GM21360 (cell line): ENCODE data around the gene RAB1B.

Experiments
- ATAC-seq: cut with Tn5 transposase; IDR thresholded peaks from one replicate; pipeline ENCODE4 v1.9.1; 2021; ENCODE audit warnings: mild to moderate bottlenecking, moderate library complexity; ENCODE audit not compliant: unreplicated experiment

RAB1B gene

DNA sequence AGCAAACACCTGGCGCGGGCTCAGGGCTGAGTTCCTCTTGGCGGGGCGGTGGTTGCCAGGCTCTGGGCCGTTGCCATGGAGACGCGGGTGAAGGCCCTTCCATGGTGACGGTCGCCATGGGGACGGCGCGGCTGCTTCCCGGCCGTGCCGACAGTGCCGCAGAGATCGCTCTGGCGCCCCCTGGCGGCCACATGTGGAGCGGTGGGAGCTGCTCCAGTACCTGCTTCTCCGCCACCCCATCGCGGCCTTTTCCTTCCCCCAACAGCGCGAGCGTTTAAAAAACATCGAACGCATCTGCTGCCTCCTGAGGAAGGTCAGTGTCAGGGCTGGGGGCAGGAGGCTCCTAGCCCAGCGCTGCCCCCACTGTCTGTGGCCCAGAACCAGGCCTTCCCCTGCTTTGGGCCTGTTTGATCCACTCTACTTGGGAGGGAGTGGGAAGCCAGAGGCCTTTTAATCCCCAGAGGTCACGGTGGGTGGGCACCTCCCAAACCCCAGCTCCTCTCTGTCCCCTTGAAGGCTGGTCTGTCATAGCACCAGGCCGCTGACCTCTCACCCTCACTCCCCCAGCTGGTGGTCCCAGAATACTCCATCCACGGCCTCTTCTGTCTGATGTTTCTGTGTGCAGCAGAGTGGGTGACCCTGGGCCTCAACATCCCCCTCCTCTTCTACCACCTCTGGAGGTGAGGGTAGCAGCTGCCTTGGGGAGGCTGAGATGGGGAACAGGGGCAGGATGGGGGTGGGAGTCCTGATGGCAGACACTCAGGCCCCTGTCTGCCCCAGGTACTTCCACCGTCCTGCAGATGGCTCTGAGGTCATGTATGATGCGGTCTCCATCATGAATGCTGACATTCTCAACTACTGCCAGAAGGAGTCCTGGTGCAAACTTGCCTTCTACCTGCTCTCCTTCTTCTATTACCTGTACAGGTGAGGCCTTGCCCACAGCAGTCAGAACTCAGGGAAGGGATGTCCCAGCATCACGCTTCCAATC lies 14.3 kb downstream of the RAB1B start:
- peak; percentile 63 for ATAC-seq

DNA sequence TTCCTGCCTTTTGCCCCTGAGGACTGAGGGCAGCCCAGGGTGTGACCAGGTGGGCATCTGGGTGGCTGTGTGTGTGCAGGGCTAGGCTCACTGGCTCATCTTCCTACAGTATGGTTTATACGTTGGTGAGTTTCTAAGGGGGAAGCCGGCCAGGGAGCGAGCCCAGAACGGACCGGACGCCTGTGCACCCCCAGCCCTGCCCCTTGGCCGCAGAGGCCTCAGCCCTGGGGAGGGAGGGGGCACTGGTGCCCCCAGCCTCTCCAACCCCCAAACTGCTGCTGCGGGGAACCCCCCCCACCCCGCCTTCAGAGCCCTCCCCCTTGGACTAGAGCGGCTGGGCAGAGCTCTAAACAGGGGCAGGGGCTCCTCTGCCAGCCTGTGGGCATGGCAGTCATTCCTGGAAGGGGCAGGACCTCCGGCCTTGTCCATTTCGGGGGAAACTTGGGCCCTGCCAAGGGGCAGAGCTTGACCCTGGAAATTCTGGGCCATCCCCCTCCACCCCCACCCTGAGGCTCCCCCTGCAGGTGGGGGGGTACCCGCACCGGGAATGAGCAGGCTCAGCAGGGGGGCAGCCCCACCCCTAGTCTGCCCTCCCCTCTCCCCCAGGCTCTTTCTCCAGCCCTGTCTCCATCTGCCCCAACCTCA lies 15.1 kb downstream of the RAB1B start:
- no peak for ATAC-seq

- no peak for ATAC-seq
Measured at GRCh38 chr11:66284526-66285078, 16.2 kb downstream of the RAB1B start.

DNA sequence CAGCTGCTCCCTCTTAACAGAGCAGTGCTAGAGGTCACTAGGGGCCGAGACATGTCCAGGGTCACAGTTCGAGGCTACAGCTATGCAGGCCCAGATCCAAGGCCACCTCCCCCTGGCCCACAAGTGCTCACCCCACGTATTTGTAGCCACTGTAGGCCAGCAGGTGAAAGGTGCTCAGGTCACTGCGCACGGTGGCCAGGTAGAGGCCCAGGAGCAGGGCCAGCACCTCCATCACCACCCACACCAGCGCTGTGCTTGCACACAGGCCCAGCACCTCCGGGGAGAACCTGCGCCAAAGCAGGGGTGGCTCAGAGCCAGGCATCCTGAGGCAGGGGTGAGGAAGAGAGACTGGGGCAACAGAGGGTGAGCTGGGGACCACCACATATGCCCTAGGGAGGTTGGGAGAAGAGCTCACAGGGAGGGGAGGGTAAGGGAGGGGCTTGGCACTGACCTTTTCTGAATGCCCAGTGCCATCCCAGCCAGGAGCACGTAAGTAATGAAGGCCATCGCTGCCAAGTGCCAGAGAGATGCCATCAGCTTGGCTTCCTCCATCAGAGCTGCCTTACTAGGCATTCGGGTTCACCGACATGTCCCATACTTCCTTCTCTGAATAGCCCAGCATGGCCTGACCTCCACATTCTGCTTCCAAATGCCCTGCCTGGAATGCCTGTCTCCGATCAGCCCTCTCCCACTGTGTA lies 17.0 kb downstream of the RAB1B start:
- ATAC-seq: no peak

DNA sequence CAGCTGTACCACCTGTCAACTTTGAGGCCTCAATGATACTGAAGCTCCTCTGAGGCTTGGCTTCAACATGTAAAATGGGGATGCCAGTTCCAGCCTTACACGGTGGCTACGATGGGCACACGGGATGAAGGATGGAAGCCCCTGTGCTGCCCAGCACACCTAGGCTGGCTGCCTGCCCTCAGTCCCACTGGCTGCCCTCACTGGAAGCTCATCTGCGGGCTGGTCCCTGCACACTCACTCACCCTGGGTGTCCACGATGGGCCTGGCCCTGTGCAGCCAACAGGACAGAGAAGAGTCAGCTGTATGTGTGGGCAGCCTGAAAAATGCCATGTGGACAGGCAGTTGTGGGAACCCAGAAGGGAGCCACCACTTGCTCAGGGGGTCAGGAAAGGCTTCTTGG lies 18.3 kb downstream of the RAB1B start:
- ATAC-seq: no peak

DNA sequence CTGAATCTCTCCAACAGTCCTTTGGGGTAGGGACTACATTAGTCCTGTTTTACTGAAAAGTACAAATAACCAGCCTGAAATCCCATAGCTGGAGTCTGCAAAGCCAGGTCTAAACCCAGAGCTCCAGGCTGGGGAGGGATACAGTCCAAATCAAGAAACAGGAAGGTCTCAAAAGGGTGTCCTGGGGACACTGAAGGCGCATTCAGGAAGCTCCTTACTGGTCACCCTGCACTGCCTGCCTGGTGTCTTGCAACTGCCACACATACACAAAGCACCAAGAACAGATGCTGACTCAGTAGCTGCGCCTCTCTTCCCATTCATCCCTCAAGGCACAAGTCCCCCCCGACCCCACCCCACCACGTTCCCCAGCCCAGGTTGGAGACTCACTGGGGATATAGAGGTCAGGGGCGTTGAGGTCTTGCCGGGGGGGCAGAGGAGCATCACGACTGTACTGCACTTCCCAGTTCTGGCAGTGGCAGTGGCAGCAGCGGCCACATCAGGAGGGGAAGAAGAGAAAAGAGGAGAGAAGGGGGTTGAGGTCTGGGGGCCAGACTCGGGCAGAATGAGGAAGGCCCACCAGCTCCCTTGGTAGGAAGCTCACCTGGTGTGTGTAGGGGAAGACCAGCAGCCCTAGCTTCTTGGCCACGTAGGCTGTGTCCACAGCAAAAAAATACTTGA lies 18.9 kb downstream of the RAB1B start:
- ATAC-seq: no peak

DNA sequence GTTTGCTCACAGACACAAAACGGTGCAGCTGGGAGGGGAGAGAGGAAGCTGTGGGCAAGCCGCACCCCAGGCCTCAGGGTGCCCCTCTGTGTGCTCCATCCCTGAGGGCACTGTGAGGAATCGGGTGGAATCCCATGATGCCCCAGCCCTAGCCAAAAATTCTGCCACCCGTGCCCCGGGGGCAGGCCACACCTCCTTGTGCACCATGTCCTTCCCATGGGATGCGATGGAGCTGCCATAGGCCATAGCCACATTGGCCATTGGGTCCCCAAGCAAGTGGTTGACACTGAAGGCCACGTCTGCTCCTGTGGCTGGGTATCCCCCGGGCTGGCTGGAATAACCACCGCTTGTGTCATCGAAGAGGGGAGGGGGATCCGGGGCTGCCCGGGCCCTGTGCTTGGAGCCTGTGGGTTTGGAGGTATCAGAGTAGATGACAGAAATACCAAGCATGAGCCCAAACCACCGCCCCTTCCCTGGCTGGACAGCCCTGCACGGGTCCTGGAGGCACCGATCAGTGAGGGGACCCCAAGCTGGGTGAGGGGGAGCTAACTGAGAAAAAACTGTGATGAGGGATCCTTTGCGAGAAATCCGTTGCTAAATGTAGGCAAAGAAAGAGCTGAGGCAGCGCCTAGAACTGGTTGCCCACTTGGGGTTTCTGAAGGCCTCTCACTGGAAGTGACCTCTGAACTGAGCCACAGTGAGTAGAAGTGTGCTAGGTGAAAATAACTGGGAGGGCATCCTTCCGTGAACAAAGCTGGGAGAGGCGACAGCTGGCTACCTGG lies 19.6 kb downstream of the RAB1B start:
- ATAC-seq: no peak

GRCh38 chr11:66288671-66289547 lies 20.5 kb downstream of the RAB1B start, which contains the start of gene YIF1A:
YIF1A (minus strand) TSS chr11:66289143; CDS start chr11:66288985, 158 bp downstream.
- peak; percentile 91 for ATAC-seq

- ATAC-seq: peak; percentile 32
Measured at GRCh38 chr11:66289548-66290329, 21.3 kb downstream of the RAB1B start.

DNA sequence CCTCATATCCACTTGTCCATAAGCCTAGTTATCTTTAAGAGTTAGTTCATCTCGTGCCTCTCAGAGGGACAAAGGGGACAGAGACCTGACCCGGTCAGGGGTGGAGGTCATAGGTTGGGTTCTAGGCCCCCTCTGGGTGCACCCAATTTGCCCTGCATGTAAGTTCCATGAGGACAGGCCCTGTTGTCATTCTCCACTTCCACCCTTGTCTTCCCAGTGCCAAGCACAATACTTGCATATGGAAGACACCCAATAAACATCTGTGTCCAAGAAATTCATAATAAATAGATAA lies 21.8 kb downstream of the RAB1B start:
- ATAC-seq: no peak

GRCh38 chr11:66291303-66291705 lies 22.9 kb downstream of the RAB1B start:
- no peak for ATAC-seq

DNA sequence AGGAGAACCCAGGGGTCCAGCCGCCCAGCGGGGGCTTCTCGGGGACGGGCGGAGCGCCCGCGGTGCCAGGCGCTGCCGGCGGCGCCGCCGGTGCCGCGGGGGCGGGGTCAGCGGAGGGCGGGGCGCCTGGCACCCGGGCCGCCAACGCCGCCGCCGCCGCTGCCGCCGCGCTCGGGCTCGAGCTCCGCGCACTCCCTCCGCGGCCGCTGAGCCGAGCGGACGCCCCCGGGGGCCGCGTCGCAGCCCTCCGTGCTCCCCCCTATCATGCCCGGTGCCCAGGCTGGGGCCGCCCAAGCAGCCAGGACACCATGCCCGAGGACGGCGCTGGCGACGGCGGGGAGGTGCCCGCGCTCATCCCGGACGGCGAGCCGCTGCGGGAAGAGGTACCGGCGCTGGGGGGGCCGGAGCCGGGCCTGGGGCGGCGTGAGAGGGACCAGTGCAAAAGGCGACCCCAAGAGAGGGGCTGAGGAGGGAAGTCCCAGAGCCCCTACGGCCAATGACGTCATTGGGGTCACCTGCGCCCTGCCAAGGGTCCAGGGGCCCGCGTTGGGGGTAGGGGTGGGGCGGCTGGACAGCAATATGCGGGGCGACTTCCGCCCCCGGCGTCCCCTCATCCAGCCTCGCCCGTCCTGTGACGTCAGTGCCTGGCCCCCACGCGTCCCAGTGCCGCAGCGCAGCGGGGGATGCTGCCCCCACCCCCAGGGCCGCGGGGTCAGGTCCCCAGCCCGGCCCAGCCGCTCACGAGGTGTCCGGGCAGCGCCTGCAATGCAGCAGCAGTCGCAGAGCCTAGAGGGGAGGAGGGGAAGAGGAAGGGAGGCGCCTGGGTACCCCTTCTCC lies 23.5 kb downstream of the RAB1B start, which contains the start of gene TMEM151A:
TSS of gene TMEM151A (plus strand) at position 189 of the 837 bp plus-strand sequence. CDS start at position 309, 120 bp downstream.
- ATAC-seq: no peak

DNA sequence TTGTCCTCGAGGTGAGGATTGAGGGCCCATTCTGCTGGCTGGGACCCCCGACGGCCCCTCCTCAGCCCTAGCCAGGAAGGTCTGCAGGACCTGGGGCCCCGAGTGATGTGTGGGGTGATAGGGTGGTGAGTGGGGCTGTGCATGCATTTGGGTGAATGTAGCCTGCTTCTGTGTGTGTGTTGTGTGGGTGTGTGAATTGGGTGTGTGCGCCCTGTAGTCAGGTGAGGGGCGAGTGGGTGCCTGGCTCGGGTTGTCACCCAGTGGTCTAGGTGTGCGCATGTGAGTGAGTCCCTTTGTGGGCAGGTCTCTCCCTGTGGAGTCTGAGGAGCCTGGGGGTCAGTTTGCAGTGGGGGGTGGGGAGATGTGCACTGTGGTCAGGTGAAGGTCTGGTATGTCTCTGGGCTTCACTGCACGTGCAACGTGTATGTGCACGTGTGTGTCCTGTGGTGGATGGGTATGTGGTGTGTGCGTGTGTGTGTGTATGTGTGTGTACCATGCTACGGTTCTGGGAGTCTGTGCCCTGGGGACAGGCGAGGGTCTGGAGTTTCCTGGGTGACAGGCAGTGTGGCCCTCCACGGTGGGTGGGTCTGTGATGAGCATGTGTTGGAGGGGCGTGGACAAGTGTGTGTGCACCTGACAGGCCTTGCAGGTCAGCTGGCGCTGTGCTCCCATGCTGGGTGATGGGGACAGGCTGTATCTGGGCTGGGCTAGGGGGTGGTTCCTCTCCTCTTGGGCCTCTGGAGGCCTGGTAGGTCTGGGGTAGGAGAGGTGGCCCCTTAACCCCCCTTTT lies 24.3 kb downstream of the RAB1B start:
- ATAC-seq: no peak

GRCh38 chr11:66293352-66293751 lies 24.9 kb downstream of the RAB1B start:
- ATAC-seq: no peak

DNA sequence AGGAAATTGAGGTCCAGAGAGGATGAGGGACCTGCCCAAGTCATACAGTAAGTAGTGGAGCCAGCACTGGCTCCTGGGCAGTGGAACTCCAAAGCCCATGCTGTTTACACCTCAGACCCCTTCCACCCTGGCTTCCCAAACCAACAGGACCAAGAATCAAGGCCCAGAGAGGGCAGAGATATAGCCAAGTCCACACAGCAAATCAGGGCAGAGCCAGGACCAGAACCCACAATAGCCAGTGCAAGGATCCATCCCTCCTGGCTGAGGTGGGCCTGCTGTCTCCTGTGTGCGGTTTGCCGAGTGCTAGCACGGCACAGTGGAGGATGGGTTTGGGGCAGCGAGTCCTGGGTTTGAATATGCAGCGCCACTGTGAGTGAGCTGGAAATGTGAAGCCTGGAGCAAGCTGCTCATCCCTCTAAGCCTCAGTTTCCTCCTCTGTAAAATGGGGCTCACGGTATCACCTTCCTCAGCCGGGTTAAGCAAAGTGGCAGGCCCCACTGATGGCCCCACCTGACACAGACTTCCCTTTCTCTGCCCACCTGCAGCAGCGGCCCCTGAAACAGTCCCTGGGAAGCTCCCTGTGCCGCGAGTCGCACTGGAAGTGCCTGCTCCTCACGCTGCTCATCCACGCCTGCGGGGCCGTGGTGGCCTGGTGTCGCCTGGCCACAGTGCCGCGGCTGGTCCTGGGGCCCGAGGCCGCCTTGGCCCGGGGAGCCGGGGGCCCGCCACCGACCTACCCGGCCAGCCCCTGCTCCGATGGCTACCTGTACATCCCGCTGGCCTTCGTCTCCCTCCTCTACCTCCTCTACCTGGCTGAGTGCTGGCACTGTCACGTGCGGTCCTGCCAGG lies 25.6 kb downstream of the RAB1B start:
- ATAC-seq: no peak
